HUES48 (cell line): Measurements from ENCODE around the gene ELP1.
"Not testable (repeated sequence)": the region's sequence is repeated elsewhere in the genome, so short reads cannot be mapped to it uniquely, and the experiment has no call there.

ENCODE experiments used
- H3K27ac ChIP-seq: one replicate; pipeline ENCODE4 v1.7.0; 2013; ENCODE audit warnings: low read depth, low read length, inconsistent platforms
- H3K27me3 ChIP-seq: 2 replicates; pipeline ENCODE4 v1.6.1; 2013; ENCODE audit warnings: mild to moderate bottlenecking, low read length; ENCODE audit not compliant: control insufficient read depth, insufficient read depth
- H3K36me3 ChIP-seq: 2 replicates; pipeline ENCODE4 v1.6.1; 2013; ENCODE audit warnings: low read length; ENCODE audit not compliant: control insufficient read depth, insufficient read depth
- H3K4me1 ChIP-seq: 2 replicates; pipeline ENCODE4 v1.6.1; 2013; ENCODE audit warnings: mild to moderate bottlenecking, low read length; ENCODE audit not compliant: control insufficient read depth, insufficient read depth
- H3K4me3 ChIP-seq: 2 replicates; pipeline ENCODE4 v1.5.1; 2013; ENCODE audit warnings: mild to moderate bottlenecking, low read depth, low read length
- H3K9ac ChIP-seq: 2 replicates; pipeline ENCODE4 v1.6.1; 2013; ENCODE audit warnings: mild to moderate bottlenecking, low read depth, low read length, moderate library complexity
- H3K9me3 ChIP-seq: 2 replicates; pipeline ENCODE4 v1.6.1; 2013; ENCODE audit warnings: low read length; ENCODE audit not compliant: control insufficient read depth, insufficient read depth

The ELP1 gene

DNA sequence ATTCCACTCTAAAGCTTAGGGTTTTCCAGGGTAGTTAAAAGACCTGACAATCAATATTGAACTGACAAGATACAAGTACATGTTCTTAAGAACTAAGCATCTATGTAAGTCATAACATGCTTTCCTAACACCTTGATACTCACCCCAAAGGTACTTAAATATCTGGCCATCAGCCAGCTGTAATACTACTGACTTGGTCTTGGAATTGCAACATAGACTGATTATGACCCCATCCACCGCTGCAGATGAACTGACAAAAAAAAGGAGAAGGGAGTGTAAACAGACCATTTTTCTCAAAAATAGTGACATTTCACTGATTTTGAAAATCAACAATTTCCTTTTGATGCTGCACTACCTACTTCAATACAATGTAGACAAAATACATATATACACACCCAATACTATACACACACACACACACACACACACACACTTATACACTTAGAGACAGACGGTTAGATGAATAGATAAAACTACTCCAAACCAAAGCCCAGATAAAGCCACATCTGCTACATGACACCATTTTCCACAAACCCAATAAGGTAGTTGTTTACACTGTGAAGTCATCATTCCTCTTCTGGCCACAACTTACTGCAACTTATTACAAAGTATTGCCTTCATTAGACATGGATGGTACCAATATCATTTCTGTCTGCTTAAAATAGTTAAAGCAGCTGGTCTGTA lies 30.4 kb downstream of the ELP1 start:
- Histone ChIP-seq H3K9me3 (no peaks in the 10 kb centered on the region), H3K4me1 (no peaks in the 10 kb centered on the region), H3K36me3 (peaks cover 92% of the 10 kb centered on the region), H3K4me3 (no peak overlapping the region), H3K27me3 (no peaks in the 10 kb centered on the region), H3K9ac (no peak overlapping the region), H3K27ac (no peak overlapping the region)

DNA sequence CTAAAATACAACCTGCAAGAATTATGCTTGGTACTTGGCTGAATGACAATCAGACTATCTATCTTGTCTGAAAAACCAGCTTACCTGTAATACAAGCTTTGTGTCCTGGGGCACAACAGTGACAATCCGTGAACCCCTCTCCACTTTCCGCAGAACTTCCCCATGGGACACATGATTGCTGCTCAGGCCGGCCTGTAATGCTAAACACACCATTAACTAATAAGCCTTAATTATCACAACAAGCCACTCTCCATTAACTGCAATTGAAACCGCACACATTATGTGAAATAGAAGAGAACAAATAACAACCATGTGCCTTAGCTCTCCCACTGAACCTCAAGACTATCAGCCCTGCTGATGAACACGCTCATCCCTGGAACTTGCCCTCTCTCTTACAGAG lies 33.7 kb downstream of the ELP1 start:
- no peak overlapping the region for H3K9ac ChIP-seq
- H3K36me3 ChIP-seq = peaks cover 90% of the 10 kb centered on the region
- H3K4me3 ChIP-seq = no peak overlapping the region
- H3K9me3 ChIP-seq = no peaks in the 10 kb centered on the region
- H3K27ac ChIP-seq = no peak overlapping the region
- no peaks in the 10 kb centered on the region for H3K4me1 ChIP-seq
- no peaks in the 10 kb centered on the region for H3K27me3 ChIP-seq

DNA sequence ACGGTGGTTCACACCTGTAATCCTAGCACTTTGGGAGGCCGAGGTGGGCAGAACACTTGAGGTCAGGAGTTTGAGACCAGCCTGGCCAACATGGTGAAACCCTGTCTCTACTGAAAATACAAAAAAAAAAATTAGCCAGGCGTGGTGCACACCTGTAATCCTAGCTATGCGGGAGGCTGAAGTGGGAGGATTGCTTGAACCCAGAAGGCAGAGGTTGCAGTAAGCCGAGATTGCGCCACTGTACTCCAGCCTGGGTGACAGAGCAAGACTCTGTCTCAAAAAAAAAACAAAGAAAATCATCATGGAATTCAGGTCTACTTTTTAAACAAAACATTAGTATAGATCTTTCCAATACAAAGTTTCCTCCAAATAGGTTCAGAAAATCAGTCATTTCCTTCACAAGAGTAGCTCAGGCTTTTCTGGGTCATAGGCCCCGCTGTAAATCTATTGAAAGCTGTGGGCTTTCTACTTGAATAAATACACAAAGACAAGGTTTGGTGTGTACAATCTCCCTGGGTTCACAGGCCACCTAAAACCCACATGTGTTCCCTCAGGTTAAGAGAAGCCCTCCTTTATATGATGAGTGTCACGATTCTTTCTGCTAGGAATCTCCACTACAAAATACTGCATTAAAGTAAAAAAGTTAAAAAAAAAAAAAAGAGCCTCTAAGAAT lies 34.8 kb downstream of the ELP1 start:
- not testable (repeated sequence) for H3K4me1 ChIP-seq, H3K27ac ChIP-seq, H3K9me3 ChIP-seq, H3K27me3 ChIP-seq, H3K9ac ChIP-seq, H3K4me3 ChIP-seq
- H3K36me3 ChIP-seq = peaks cover 90% of the 10 kb centered on the region

DNA sequence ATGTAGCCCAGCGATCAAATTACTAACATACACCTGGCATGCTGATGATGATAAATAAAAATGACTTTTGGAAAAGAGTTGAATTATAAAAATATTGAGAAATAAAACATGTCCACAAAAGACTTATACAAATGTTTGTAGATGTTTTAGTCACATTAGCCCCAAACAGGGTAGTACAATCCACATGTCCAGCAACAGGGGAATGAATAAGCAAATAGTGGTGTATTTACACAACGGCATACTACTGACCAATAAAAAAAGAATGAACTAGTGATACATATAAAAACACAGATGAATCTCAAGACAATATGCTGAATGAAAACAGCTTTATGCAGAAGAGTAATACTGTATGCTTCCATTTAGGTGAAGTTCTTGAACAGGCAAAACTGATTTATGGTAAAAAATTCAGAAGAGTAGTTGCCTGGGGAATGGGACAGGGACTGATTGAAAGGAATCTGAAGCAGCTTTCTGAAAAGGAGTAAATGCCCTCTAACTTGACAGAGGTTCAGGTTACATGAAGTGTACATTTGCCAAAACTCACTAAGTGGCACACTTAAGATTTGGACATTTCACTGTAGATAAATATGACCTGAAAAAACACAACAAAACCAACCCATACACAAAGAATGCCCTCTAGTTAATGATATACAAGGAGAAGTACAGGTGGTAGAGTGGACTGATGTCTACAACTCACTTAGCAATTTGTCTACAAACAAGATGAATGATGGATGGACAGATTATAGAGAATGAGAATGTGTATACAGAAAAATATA lies 36.4 kb downstream of the ELP1 start:
- no peak overlapping the region for H3K27ac ChIP-seq
- no peaks in the 10 kb centered on the region for H3K9me3 ChIP-seq
- peaks cover 92% of the 10 kb centered on the region for H3K36me3 ChIP-seq
- H3K9ac ChIP-seq = no peak overlapping the region
- H3K4me3 ChIP-seq = no peak overlapping the region
- no peaks in the 10 kb centered on the region for H3K27me3 ChIP-seq
- no peaks in the 10 kb centered on the region for H3K4me1 ChIP-seq

GRCh38 chr9:108894225-108894997 lies 39.5 kb downstream of the ELP1 start:
- no peaks in the 10 kb centered on the region for H3K9me3 ChIP-seq
- H3K27me3 ChIP-seq = no peaks in the 10 kb centered on the region
- no peaks in the 10 kb centered on the region for H3K4me1 ChIP-seq
- no peak overlapping the region for H3K27ac ChIP-seq
- no peak overlapping the region for H3K4me3 ChIP-seq
- H3K36me3 ChIP-seq = peaks cover 96% of the 10 kb centered on the region
- H3K9ac ChIP-seq = no peak overlapping the region

DNA sequence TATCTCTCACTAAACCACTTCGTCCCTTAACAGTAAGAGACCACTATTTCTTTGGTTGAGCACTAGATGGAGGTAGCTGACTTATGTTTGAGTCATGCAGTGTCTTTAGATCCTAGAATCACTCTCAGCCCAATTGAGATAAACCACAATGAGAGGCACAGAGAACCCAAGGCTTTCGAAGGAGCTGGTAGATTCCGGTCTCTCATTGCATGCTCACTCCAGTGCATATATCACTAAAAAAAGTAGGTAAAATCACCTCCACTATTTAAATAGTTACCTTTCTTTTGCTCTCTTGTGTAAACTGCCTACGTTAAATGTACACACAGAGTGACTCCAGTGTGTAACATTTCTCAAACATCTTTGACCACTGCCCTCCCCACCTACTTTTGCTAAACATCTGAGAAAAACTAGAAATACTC lies 44.3 kb downstream of the ELP1 start:
- no peak overlapping the region for H3K4me3 ChIP-seq
- no peaks in the 10 kb centered on the region for H3K9me3 ChIP-seq
- no peak overlapping the region for H3K9ac ChIP-seq
- H3K27me3 ChIP-seq = no peaks in the 10 kb centered on the region
- no peak overlapping the region for H3K27ac ChIP-seq
- no peaks in the 10 kb centered on the region for H3K4me1 ChIP-seq
- peaks cover 87% of the 10 kb centered on the region for H3K36me3 ChIP-seq

- H3K27ac ChIP-seq, H3K4me3 ChIP-seq, H3K27me3 ChIP-seq, H3K4me1 ChIP-seq, H3K9me3 ChIP-seq, H3K9ac ChIP-seq: not testable (repeated sequence)
- peaks cover 72% of the 10 kb centered on the region for H3K36me3 ChIP-seq
These were observed 47.2 kb downstream of the ELP1 start for GRCh38 chr9:108886594-108887271.

- no peaks in the 10 kb centered on the region for H3K9me3 ChIP-seq
- no peak overlapping the region for H3K9ac ChIP-seq
- no peak overlapping the region for H3K4me3 ChIP-seq
- H3K36me3 ChIP-seq = peaks cover 72% of the 10 kb centered on the region
- no peaks in the 10 kb centered on the region for H3K27me3 ChIP-seq
- H3K4me1 ChIP-seq = no peaks in the 10 kb centered on the region
- H3K27ac ChIP-seq = no peak overlapping the region
These were observed 48.1 kb downstream of the ELP1 start for GRCh38 chr9:108885643-108886348.

DNA sequence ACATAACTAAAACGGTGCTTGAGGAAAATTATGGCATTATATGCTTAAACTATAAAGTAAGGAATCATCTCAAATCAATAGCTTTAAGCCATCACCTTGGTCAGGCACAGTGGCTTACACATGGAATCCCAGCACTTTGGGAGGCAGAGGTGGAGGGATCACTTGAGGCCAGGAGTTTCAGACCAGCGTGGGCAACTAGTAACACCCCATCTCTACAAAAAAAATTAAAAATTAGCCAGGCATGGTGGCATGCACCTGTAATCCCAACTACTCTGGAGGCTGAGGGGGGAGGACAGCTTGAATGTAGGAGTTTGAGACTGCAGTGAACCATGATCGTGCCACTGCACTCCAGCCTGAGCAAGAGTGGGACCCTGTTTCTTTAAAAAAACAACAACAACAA lies 49.2 kb downstream of the ELP1 start:
- Histone ChIP-seq H3K36me3 (peaks cover 71% of the 10 kb centered on the region), H3K4me1 (no peaks in the 10 kb centered on the region), H3K4me3 (no peak overlapping the region), H3K27ac (no peak overlapping the region), H3K9me3 (no peaks in the 10 kb centered on the region), H3K27me3 (no peaks in the 10 kb centered on the region), H3K9ac (no peak overlapping the region)

- peaks cover 71% of the 10 kb centered on the region for H3K36me3 ChIP-seq
- H3K27ac ChIP-seq = no peak overlapping the region
These were observed 50.8 kb downstream of the ELP1 start for GRCh38 chr9:108883085-108883484.

More at GRCh38 chr9:108883085-108883484, 50.8 kb downstream of the ELP1 start:
- no peaks in the 10 kb centered on the region for H3K27me3 ChIP-seq
- H3K4me3 ChIP-seq = no peak overlapping the region
- no peak overlapping the region for H3K9ac ChIP-seq
- H3K9me3 ChIP-seq = no peaks in the 10 kb centered on the region
- H3K4me1 ChIP-seq = no peaks in the 10 kb centered on the region
